Breast epithelium (tissue), 4 donors: Measurements from ENCODE around the gene PTGFRN. TPM values are rescaled to one million over a fixed set of nuclear protein-coding genes. Genes with fewer than 3 reads are reported as not detected.

Experiments
- DNase-seq, 2 donors: peaks; one replicate each; pipeline ENCODE4 v3.0.0-alpha.2; 2019; ENCODE audit warnings: low spot score in 2 of 2
- H3K27ac ChIP-seq, 2 donors: fragments of 200-600 bp; sonication (generic) in 1 of 2; one replicate each; pipeline ENCODE4 v1.5.1; 2016 to 2019; ENCODE audit warnings: mild to moderate bottlenecking in 1 of 2
- H3K27me3 ChIP-seq, 2 donors: fragments of 200-600 bp; sonication (generic) in 1 of 2; one replicate each; pipeline versions ENCODE4 v1.5.1 to v1.6.0; 2017 to 2019; ENCODE audit warnings: control low read depth in 1 of 2, mild to moderate bottlenecking in 1 of 2
- H3K36me3 ChIP-seq: fragments of 200-600 bp; one replicate; pipeline ENCODE4 v1.5.1; 2019
- H3K4me1 ChIP-seq, 2 donors: fragments of 200-600 bp; sonication (generic); one replicate each; pipeline ENCODE4 v1.5.1; 2016 to 2019; ENCODE audit warnings: control low read depth in 1 of 2
- H3K4me3 ChIP-seq, 3 donors: fragments of 200-600 bp; sonication (generic); 1 replicate in 2 of 3; 2 replicates in 1 of 3; pipeline ENCODE4 v1.5.1; 2016 to 2019; ENCODE audit warnings: mild to moderate bottlenecking in 3 of 3, moderate library complexity in 2 of 3
- H3K9me3 ChIP-seq, 2 donors: fragments of 200-600 bp; sonication (generic) in 1 of 2; one replicate each; pipeline ENCODE4 v1.5.1; 2016 to 2019; ENCODE audit warnings: control low read depth in 1 of 2
- CTCF ChIP-seq, 3 donors: fragments of 450-650 bp; IDR thresholded peaks; one replicate each; pipeline ENCODE4 v1.5.1; 2016 to 2017; ENCODE audit warnings: antibody characterized with exemption in 3 of 3, mild to moderate bottlenecking in 3 of 3, moderate library complexity in 3 of 3
- POLR2A ChIP-seq: fragments of 450-650 bp; IDR thresholded peaks from one replicate; pipeline ENCODE4 v1.6.1; 2016; ENCODE audit warnings: antibody characterized with exemption, mild to moderate bottlenecking, moderate library complexity
- POLR2AphosphoS5 ChIP-seq, 3 donors: sonication (generic); formaldehyde crosslinking; IDR thresholded peaks; one replicate each; pipeline ENCODE4 v1.6.1; 2017; ENCODE audit warnings: antibody characterized with exemption in 3 of 3
- intact Hi-C: fragments of 100-400 bp; cut with DNase I; formaldehyde crosslinking; loops from one replicate; pipeline ENCODE4 v1.15.1; 2023; ENCODE audit warnings: low total_unique reads
- total RNA-seq, 3 donors: library from RNA; depleted of rRNA; stranded (reverse); fragments of >200 nt; gene quantifications; one replicate each; pipeline ENCODE4 v1.1.0, GENCODE V29; 2016

The PTGFRN gene
- total RNA-seq, 3 donors from 2014 or later, result 10.6 to 30.8 (median 24.3) TPM

GRCh38 chr1:116994411-116994810 lies 84.7 kb downstream of the PTGFRN start:
- no peaks in the 10 kb centered on the region for H3K27me3 ChIP-seq
- intact Hi-C loops, result no loop called here
- no peaks in the 10 kb centered on the region for H3K4me1 ChIP-seq
- no peak for DNase-seq
- no peak overlapping the region for H3K4me3 ChIP-seq
- TF ChIP-seq POLR2AphosphoS5 (IDR thresholded peaks at IDR 0.05) (no peak), POLR2A (no peak)
- H3K9me3 ChIP-seq, result no peaks in the 10 kb centered on the region
- H3K36me3 ChIP-seq, result no peaks in the 10 kb centered on the region
- H3K27ac ChIP-seq, result no peak overlapping the region

- H3K27me3 ChIP-seq, result no peaks in the 10 kb centered on the region
- no peaks in the 10 kb centered on the region for H3K4me1 ChIP-seq
- H3K4me3 ChIP-seq, result no peak overlapping the region
- intact Hi-C loops, result loop anchor here (5.0 kb wide), 1 partner anchor 140 kb away; no protein-coding TSS in a partner anchor
- H3K27ac ChIP-seq, result peak overlapping the region in 1 of 2 donors; percentile 35
- H3K36me3 ChIP-seq, result no peaks in the 10 kb centered on the region
- DNase-seq, result no peak
- TF ChIP-seq CTCF (IDR thresholded peaks at IDR 0.05), result no peak
- TF ChIP-seq POLR2AphosphoS5 (IDR thresholded peaks at IDR 0.05), result no peak
- TF ChIP-seq POLR2A, result no peak
- H3K9me3 ChIP-seq, result no peaks in the 10 kb centered on the region
Measured at GRCh38 chr1:116997066-116997465, 87.3 kb downstream of the PTGFRN start.

- no peak for DNase-seq
- H3K27ac ChIP-seq, result peak overlapping the region in 1 of 2 donors; percentile 35
- no peak overlapping the region for H3K4me3 ChIP-seq
- TF ChIP-seq POLR2AphosphoS5 (IDR thresholded peaks at IDR 0.05), result no peak
- no peak for TF ChIP-seq CTCF (IDR thresholded peaks at IDR 0.05)
- no peak for TF ChIP-seq POLR2A
- H3K36me3 ChIP-seq, result no peaks in the 10 kb centered on the region
- H3K4me1 ChIP-seq, result no peaks in the 10 kb centered on the region
- intact Hi-C loops, result loop anchor here (5.0 kb wide), 1 partner anchor 140 kb away; no protein-coding TSS in a partner anchor
- H3K9me3 ChIP-seq, result no peaks in the 10 kb centered on the region
- H3K27me3 ChIP-seq, result no peaks in the 10 kb centered on the region
Measured at GRCh38 chr1:116997636-116998035, 87.9 kb downstream of the PTGFRN start.

GRCh38 chr1:116999596-116999995 lies 89.9 kb downstream of the PTGFRN start:
- H3K36me3 ChIP-seq, result no peaks in the 10 kb centered on the region
- H3K27ac ChIP-seq, result no peak overlapping the region
- intact Hi-C loops, result loop anchor here (5.0 kb wide), 1 partner anchor 138 kb away; no protein-coding TSS in a partner anchor
- no peak overlapping the region for H3K4me3 ChIP-seq
- no peaks in the 10 kb centered on the region for H3K9me3 ChIP-seq
- no peaks in the 10 kb centered on the region for H3K27me3 ChIP-seq
- DNase-seq, result no peak
- no peaks in the 10 kb centered on the region for H3K4me1 ChIP-seq
- TF ChIP-seq CTCF (IDR thresholded peaks at IDR 0.05) (no peak), POLR2A (no peak), POLR2AphosphoS5 (IDR thresholded peaks at IDR 0.05) (no peak)

- Histone ChIP-seq H3K36me3 (no peaks in the 10 kb centered on the region), H3K4me1 (no peaks in the 10 kb centered on the region), H3K27me3 (no peaks in the 10 kb centered on the region), H3K27ac (no peak overlapping the region), H3K9me3 (no peaks in the 10 kb centered on the region), H3K4me3 (no peak overlapping the region)
- TF ChIP-seq CTCF (IDR thresholded peaks at IDR 0.05), result no peak
- no peak for TF ChIP-seq POLR2AphosphoS5 (IDR thresholded peaks at IDR 0.05)
- no peak for TF ChIP-seq POLR2A
- no peak for DNase-seq
- intact Hi-C loops, result no loop called here
Measured at GRCh38 chr1:117000142-117000541, 90.4 kb downstream of the PTGFRN start.
